Common myeloid progenitor, CD34-positive (primary cell): ENCODE data around the gene EEF1AKMT4. TPM values are rescaled to one million over a fixed set of nuclear protein-coding genes. Genes with fewer than 3 reads are reported as not detected.

ENCODE experiments used
- CTCF ChIA-PET: fragments of 350-600 bp; sonication (Branson Sonifier 250); formaldehyde crosslinking; loops from one replicate; lab custom pipeline; 2021; ENCODE audit warnings: antibody characterized with exemption; lab: Charles Lee
- POLR2A ChIA-PET: fragments of 350-600 bp; sonication (Branson Sonifier 250); formaldehyde crosslinking; loops from one replicate; lab custom pipeline; 2021; ENCODE audit warnings: antibody characterized with exemption; lab: Charles Lee
- DNase-seq, 3 donors: peaks; one replicate each; pipeline versions ENCODE4 v3.0.0 to v3.0.0-alpha.2; 2013
- H3K27ac ChIP-seq, 2 experiments: 1 replicate in 1 of 2; 2 replicates in 1 of 2; pipeline ENCODE4 v1.7.0; 2013; ENCODE audit warnings: inconsistent platforms in 2 of 2, low read length in 2 of 2, mild to moderate bottlenecking in 2 of 2, low read depth in 1 of 2, moderate library complexity in 1 of 2; ENCODE audit not compliant: severe bottlenecking in 2 of 2, insufficient read depth in 1 of 2, poor library complexity in 1 of 2
- H3K27me3 ChIP-seq, 5 experiments: replicated peaks in 2 of 5; 1 replicate in 3 of 5; 2 replicates in 2 of 5; pipeline versions ENCODE4 v1.6.1 to v1.7.0; 2013; ENCODE audit warnings: low read length in 4 of 5, mild to moderate bottlenecking in 2 of 5, moderate library complexity in 2 of 5, inconsistent platforms in 1 of 5; ENCODE audit not compliant: insufficient read depth in 5 of 5, control insufficient read depth in 4 of 5
- H3K36me3 ChIP-seq, 4 experiments: 1 replicate in 2 of 4; 2 replicates in 2 of 4; pipeline versions ENCODE4 v1.6.1 to v1.7.0; 2013; ENCODE audit warnings: low read length in 3 of 4, control low read depth in 1 of 4, mild to moderate bottlenecking in 1 of 4; ENCODE audit not compliant: control insufficient read depth in 4 of 4, insufficient read depth in 4 of 4
- H3K4me1 ChIP-seq, 4 experiments: 1 replicate in 3 of 4; 2 replicates in 1 of 4; pipeline versions ENCODE4 v1.6.1 to v1.7.1; 2013; ENCODE audit warnings: low read length in 3 of 4, mild to moderate bottlenecking in 3 of 4, control low read depth in 1 of 4, inconsistent platforms in 1 of 4, moderate library complexity in 1 of 4; ENCODE audit not compliant: control insufficient read depth in 4 of 4, insufficient read depth in 4 of 4; ENCODE audit errors: control extremely low read depth in 1 of 4
- H3K4me3 ChIP-seq, 7 experiments: 1 replicate in 4 of 7; 2 replicates in 3 of 7; pipeline versions ENCODE4 v1.5.1 to v1.7.0; 2013; ENCODE audit warnings: mild to moderate bottlenecking in 7 of 7, low read length in 6 of 7, moderate library complexity in 6 of 7, inconsistent platforms in 2 of 7, low read depth in 2 of 7, control low read depth in 1 of 7; ENCODE audit not compliant: insufficient read depth in 4 of 7, control insufficient read depth in 1 of 7; ENCODE audit errors: extremely low read depth in 1 of 7
- H3K9me3 ChIP-seq, 5 experiments: 1 replicate in 4 of 5; 2 replicates in 1 of 5; pipeline versions ENCODE4 v1.6.1 to v1.7.1; 2013; ENCODE audit warnings: low read length in 4 of 5, mild to moderate bottlenecking in 2 of 5, inconsistent platforms in 1 of 5, low read depth in 1 of 5, moderate library complexity in 1 of 5; ENCODE audit not compliant: control insufficient read depth in 4 of 5, insufficient read depth in 2 of 5; ENCODE audit errors: control extremely low read depth in 1 of 5
- WGBS: methylation state at CpG from one replicate; pipeline ENCODE4 v1.1.5; 2013; ENCODE audit not compliant: insufficient coverage; 5-methylcytosine and 5-hydroxymethylcytosine counted together
- polyA plus RNA-seq: library from polyadenylated mRNA; unstranded; fragments of 120-200 nt; gene quantifications from one replicate; pipeline ENCODE4 v1.2.1, GENCODE V29; 2013

Gene EEF1AKMT4
- 3.3 TPM for polyA plus RNA-seq

DNA sequence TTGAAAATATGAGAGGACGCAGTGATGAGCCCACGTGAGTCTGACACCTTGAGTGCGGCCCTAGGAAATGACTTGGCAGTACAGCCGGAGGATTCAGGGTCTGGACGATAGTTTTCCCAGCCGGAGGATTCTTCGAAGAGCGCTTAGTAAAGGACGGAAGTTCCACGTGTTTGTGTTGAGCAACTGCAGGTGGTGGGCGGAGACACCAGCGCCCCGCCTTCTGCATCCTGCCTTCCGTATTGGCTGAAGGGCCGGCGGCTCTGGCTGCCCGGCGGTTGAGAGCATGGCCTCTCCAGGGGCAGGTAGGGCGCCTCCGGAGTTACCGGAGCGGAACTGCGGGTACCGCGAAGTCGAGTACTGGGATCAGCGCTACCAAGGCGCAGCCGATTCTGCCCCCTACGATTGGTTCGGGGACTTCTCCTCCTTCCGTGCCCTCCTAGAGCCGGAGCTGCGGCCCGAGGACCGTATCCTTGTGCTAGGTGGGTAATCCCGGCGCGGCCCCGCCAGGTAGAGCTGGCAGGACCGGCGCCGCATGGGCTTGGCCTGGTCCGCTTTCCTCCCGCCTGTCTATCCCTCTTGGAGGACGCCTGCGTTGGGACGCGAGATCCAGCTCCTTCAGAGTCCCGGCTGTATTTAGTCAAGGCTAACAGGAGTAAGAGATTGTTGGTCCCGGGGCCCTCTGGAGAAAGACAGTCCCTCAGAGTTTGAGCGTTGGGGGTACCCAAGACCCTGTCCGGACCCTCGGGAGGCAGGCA is at the start of gene EEF1AKMT4:
Gene EEF1AKMT4, plus strand, starts transcription at position 261 of the 755 bp plus-strand sequence. Its CDS starts 23 bp downstream, at position 284.
- WGBS: 0% methylated on average over 39 of the region's 54 CpGs
- POLR2A ChIA-PET: no interaction called here

DNA sequence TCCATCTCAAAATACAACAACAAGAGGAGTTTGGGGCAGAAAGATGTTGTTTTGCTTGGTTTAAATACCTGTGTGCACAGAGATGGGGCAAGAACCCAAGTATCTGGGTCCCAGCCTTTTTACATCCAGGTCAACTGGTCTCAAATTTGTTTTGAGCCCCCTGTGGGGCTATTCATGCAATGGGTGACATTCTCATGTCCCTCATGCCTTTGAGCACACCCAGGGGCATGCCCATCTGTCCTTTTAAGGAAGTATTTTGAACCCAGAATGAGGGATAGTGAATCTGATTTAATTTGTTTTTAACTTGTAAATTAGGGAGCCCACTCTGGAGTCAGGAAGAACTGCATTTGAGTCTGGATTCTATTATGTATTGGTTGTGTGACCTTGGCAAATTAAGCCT is 48.6 kb upstream of the EEF1AKMT4 start:
- peaks cover 0 to 6% (median 4%) of the 10 kb centered on the region in 4 experiments for H3K36me3 ChIP-seq
- DNase-seq: no peak
- H3K4me3 ChIP-seq: no peak overlapping the region
- no peaks in the 10 kb centered on the region for H3K9me3 ChIP-seq
- ChIA-PET CTCF (no interaction called here), POLR2A (no interaction called here)
- no peak overlapping the region for H3K27ac ChIP-seq
- H3K4me1 ChIP-seq: no peaks in the 10 kb centered on the region
- no peaks in the 10 kb centered on the region for H3K27me3 ChIP-seq

More for the DNA sequence above, at the start of gene EEF1AKMT4:
- CTCF ChIA-PET: interaction anchor here (0.7 to 10.4 kb wide), 15 partner anchors 8 to 354 kb away, joined by 3 to 70 read pairs (median 4); partner anchors contain the start of genes ABCF3 and VWA5B2
- peak; percentile 99 for DNase-seq
- H3K36me3 ChIP-seq: peaks cover 0 to 18% (median 9%) of the 10 kb centered on the region in 4 experiments
- no peaks in the 10 kb centered on the region for H3K9me3 ChIP-seq
- peaks cover 5 to 23% (median 17%) of the 10 kb centered on the region in 4 experiments for H3K4me1 ChIP-seq
- H3K4me3 ChIP-seq: peak within 1 kb of the TSS; percentile 76 to 100 (median 89)
- H3K27me3 ChIP-seq: no peaks in the 10 kb centered on the region
- H3K27ac ChIP-seq: peak within 1 kb of the TSS; percentile 56 to 92

DNA sequence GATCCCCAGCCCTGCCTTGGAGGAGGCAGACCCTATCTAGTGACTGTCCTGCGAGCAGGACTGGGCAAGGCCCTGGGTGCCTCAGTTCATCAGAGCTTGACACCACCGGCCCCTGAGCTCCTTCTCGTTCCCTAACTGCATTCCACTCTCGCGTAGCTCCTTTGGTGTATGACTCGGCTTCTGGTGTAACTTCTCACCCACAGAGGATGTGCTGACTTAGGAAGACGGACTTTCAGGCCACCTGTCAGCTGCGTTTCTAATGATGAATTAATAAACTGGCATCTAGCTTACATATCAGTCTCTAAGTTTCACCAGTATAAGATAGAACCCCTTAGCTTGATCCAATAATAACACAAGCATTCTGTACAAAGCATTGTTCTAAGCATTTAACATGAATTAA is 45.9 kb upstream of the EEF1AKMT4 start:
- no peak for DNase-seq
- WGBS: 92% methylated on average over 8 of the region's 8 CpGs
- Histone ChIP-seq H3K4me3 (no peak overlapping the region), H3K4me1 (no peaks in the 10 kb centered on the region), H3K9me3 (no peaks in the 10 kb centered on the region), H3K27me3 (peaks cover 2 to 10% (median 3%) of the 10 kb centered on the region in 5 experiments), H3K36me3 (no peaks in the 10 kb centered on the region), H3K27ac (no peak overlapping the region)
- CTCF ChIA-PET: interaction anchor here (0.6 to 2.2 kb wide), 6 partner anchors 9 to 336 kb away, joined by 3 to 8 read pairs (median 4); no protein-coding TSS in a partner anchor
- POLR2A ChIA-PET: no interaction called here

DNA sequence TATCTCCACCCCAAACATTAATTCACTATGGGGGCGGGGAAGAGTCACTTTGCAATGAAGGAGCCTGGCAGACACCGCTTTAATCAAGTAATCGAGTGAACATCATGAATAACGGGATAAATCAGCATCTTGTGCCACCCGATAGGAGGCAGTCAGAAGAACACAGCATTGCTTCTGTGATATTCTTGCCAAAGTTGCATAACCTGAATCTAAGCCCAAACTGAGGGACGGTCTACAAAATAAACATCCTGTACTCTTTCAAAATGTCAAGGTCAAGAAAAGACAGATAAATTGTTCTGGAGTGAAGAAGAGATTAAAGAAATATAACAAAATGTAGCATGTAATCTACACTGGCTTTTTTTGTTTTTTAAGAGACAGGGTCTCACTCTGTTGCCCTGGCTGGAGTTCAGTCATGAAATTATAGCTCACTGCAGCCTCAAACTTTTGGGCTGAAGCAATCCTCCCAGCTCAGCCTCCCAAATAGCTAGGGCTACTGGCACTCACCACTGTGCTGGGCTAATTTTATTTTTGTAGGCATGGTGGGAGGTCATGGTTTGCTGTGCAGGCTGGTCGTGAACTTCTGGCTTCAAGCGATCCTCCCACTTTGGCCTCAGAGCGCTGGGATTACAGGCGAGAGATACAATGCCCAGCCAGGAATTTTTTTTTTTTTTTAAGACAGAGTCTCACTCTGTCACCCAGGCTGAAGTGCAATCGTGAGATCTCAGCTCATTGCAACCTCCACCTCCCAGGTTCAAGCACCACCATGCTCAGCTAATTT is 40.1 kb upstream of the EEF1AKMT4 start:
- 86% methylated on average over 10 of the region's 11 CpGs for WGBS

DNA sequence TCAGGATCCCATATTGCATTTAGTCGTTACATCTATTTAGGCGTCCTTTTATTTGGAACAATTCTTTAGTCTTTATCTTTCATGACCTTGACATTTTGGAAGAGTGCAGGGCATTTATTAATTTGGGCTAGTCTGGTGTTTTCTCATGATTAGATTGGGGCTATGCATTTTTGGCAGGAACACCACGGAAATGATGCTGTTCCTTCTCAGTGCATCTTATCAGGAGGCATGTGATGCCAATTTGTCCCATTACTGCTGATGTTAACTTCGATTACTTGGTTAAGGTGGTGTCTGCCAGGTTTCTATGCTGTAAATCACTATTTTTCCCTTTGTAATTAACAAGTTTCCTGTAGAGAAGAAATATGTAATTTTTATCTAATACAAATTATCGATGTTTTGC is 38.2 kb upstream of the EEF1AKMT4 start:
- ChIA-PET POLR2A (no interaction called here), CTCF (interaction anchor here (0.7 to 2.8 kb wide), 2 partner anchors 17 to 79 kb away, joined by 3 to 10 read pairs; no protein-coding TSS in a partner anchor)
- no peak overlapping the region for H3K27ac ChIP-seq
- H3K4me1 ChIP-seq: no peaks in the 10 kb centered on the region
- DNase-seq: no peak
- H3K27me3 ChIP-seq: peaks cover 2 to 10% (median 4%) of the 10 kb centered on the region in 5 experiments
- H3K36me3 ChIP-seq: no peaks in the 10 kb centered on the region
- WGBS: 94% methylated on average over 3 of the region's 5 CpGs
- H3K9me3 ChIP-seq: no peaks in the 10 kb centered on the region
- no peak overlapping the region for H3K4me3 ChIP-seq

More for the DNA sequence above, 40.1 kb upstream of the EEF1AKMT4 start:
- no peaks in the 10 kb centered on the region for H3K4me1 ChIP-seq
- H3K9me3 ChIP-seq: no peaks in the 10 kb centered on the region
- H3K4me3 ChIP-seq: no peak overlapping the region
- H3K27ac ChIP-seq: no peak overlapping the region
- H3K36me3 ChIP-seq: no peaks in the 10 kb centered on the region
- peaks cover 2 to 12% (median 3%) of the 10 kb centered on the region in 5 experiments for H3K27me3 ChIP-seq
- CTCF ChIA-PET: interaction anchor here (1.2 to 2.8 kb wide), 3 partner anchors 19 to 311 kb away, joined by 3 to 10 read pairs (median 3); no protein-coding TSS in a partner anchor
- DNase-seq: no peak
- POLR2A ChIA-PET: interaction anchor here (0.6 kb wide), 1 partner anchor 291 kb away, joined by 4 read pairs; no protein-coding TSS in a partner anchor

GRCh38 chr3:184211718-184212117 is 37.8 kb upstream of the EEF1AKMT4 start:
- CTCF ChIA-PET: interaction anchor here (0.7 kb wide), 1 partner anchor 78 kb away, joined by 3 read pairs; no protein-coding TSS in a partner anchor
- Histone ChIP-seq H3K9me3 (no peaks in the 10 kb centered on the region), H3K27ac (no peak overlapping the region), H3K4me1 (no peaks in the 10 kb centered on the region), H3K27me3 (peaks cover 2 to 6% (median 4%) of the 10 kb centered on the region in 5 experiments), H3K4me3 (no peak overlapping the region), H3K36me3 (no peaks in the 10 kb centered on the region)
- POLR2A ChIA-PET: no interaction called here
- 75% methylated on average over 2 of the region's 5 CpGs for WGBS
- no peak for DNase-seq
